ENCODE measurements around the gene MARK1.
A peak's percentile ranks its signal among the peaks of the same experiment; 100 is the strongest.
"Not testable (repeated sequence)": the region's sequence is repeated elsewhere in the genome, so short reads cannot be mapped to it uniquely, and the experiment has no call there.

MARK1 gene

DNA sequence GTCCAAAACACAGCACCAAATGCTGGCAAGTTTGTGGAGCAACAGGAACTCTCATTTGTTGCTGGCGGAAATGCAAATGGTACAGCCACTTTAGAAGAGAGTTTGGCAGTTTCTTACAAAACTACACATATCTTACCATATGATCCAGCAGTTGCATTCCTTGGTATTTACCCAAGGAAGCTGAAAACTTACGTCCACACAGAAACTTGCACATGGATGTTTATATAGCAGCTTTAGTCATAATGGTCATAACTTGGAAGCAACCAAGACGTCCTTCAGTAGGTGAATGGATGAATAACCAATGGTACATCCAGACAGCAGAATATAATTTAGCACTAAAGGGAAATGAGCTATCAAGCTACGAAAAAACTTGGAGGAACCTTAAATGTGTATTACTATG, 66.4 kb downstream of the MARK1 start:
- DNase-seq (ENCODE audit: extremely low spot score, insufficient read length, low read depth) = no peak
- no peak for FAIRE-seq

DNA sequence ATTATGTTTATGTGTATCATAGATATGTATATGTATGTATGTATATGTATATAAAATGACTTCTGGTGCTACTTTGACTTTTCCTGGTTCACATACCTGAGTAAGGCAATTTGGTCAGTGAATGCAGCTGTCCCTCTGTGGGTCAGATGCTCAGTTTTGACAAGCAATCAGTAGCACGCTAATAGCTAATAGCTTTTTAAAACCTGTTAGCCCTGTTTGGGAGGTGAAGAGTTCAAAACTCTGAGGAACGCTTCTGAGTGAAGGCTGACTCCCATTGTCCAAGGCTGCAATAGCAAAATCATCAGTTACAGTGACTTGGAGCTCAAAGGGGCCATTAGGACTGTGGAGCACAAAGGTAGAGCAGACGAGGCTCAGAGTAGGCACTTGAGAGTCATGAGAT, 67.2 kb downstream of the MARK1 start:
- no peak for FAIRE-seq

DNA sequence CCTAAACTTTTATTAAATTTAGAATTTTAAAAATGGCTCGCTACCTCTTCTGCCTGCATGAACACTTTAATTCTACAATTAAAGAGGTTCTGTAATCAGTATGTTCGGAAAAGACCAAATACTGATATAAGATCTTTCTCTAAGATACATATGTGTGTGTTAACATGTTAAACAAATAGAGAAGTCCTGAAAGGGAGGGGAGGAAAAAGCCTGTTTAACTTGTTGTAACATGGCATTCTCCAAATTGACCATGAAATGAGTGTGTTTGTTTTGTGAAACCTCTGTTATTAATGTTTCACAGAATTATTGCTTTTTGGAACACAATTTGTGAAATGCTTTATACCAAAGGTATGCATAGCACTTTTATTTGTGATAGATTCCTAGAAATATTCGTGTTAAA, 77.0 kb downstream of the MARK1 start:
- no peak for DNase-seq (ENCODE audit: extremely low spot score, insufficient read length, low read depth)
- no peak for FAIRE-seq

More for the DNA sequence above, 67.2 kb downstream of the MARK1 start:
- DNase-seq (ENCODE audit: extremely low spot score, insufficient read length, low read depth) = no peak

DNA sequence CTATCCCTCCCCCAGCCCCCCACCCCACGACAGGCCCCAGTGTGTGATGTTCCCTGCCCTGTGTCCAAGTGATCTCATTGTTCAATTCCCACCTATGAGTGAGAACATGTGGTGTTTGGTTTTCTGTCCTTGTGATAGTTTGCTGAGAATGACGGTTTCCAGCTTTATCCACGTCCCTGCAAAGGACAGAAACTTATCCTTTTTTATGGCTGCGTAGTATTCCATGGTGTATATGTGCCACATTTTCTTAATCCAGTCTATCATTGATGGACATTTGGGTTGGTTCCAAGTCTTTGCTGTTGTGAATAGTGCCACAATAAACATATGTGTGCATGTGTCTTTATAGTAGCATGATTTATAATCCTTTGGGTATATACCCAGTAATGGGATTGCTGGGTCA, 77.7 kb downstream of the MARK1 start:
- FAIRE-seq; DNase-seq (ENCODE audit: extremely low spot score, insufficient read length, low read depth): not testable (repeated sequence)

DNA sequence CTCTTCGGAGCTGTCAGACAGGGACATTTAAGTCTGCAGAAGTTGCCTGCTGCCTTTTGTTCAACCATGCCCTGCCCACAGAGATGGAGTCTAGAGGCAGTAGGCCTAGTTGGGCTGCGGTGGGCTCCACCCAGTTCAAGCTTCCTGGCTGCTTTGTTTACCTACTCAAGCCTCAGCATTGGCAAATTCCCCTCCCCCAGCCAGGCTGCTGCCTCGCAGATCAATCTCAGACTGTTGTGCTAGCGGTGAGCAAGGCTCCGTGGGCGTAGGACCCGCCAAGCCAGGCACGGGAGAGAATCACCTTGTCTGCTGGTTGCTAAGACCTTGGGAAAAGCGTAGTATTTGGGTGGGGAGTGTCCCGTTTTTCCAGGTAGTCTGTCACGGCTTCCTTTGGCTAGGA, 83.2 kb downstream of the MARK1 start:
- not testable (repeated sequence) for DNase-seq (ENCODE audit: extremely low spot score, insufficient read length, low read depth); FAIRE-seq

DNA sequence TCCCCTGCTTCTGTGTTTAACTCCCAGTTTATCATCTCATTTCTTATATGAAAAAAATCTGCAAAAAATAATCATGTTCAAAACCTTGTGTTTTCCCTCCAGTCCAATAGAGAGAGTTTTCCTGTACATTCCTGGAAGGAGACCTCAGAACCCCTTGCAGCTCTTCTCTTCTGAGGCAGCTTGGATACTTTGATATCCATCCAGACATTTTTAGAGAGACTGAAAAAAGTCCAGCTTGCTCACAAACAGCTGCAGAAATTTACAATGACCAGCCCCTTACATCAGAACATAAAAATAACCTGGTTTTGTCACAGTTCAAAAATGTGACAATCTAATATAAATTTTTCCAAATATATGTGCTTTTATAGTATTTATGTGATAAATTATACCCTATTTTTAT, 88.9 kb downstream of the MARK1 start:
- FAIRE-seq (no peak), DNase-seq (ENCODE audit: extremely low spot score, insufficient read length, low read depth) (no peak)

DNA sequence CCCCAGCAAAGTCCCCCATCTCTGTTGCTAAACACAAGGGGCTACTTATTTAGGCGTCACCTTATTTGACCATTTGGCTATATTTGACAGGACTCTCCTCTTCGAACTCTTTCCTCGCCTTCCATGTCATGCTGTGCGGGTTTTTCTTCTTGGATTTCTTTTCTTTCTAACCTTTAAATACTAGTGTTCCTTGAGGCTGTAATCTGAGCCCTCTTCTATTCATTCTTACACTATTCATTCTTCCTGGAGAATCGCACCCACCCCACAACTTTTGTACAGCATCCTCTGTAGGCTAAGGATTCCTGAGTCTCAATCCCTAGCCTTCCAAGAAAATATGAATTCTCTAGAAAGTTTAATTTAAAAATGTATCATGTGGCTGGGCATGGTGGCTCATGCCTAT, 100.5 kb downstream of the MARK1 start:
- no peak for DNase-seq (ENCODE audit: extremely low spot score, insufficient read length, low read depth)
- no peak for FAIRE-seq

DNA sequence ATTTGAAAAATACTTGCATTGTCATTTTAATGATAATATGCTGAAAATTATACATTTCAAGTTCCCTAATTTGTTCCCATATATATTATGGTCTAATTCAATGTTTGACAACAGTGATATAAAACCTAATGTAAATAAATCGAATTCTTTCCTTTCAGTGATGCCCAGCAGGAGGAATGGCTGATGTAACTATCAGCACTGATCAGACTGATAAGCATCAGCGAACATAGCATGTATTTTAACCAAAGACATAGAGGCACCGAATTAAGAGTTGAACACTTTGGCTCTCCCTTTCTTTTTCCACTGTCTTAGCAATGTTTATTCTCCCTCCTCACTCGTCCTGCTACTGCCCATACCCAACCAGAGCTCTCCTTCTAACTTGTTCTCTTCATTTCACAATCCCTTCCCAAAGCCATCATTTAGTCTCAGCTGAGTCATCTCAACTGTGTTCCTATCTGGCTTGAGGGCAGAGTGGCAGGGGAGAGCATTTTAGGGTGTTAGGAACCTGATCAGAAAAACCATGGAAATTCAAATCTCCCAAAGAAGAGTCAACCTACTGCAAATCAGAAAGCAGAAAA, 103.4 kb downstream of the MARK1 start:
- FAIRE-seq (no peak), DNase-seq (ENCODE audit: extremely low spot score, insufficient read length, low read depth) (no peak)

DNA sequence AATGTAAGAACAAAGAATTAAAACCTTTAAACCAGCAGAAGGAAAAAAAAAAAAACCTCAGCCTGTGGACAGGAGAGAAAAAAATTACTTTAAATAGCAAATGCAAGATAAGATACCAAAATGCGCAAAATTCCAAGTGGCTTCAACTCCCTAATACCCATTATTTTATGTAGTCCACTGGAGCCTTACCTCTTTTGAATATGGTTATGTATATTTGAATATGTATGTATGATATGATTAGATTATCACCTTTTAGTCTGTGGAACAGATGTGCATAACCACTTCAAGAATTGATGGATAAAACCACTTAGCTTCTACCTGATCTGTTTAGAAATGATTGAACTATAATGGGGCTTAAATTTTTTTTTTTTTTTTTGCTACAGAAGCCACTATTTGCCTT, 109.8 kb downstream of the MARK1 start:
- DNase-seq (ENCODE audit: extremely low spot score, insufficient read length, low read depth) = no peak

DNA sequence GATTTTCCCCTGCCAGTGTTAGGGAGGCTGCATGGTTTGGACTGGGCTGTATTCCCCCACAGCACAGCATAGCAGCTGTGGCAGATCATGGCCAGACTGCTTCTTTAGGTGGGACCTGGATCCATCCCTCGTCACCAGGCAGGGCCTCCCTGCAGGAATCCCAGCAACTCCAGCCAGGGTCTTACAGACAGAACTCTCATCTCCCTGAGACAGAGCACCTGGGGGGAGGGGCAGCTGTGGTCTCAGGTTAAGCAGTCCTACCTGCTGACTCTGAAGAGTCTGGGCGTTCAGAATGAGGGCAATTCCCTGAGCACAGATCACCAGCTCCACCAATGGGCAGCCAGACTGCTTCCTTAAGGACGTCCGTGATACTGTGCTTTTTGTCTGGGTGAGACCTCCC, 114.3 kb downstream of the MARK1 start:
- no peak for FAIRE-seq
- DNase-seq (ENCODE audit: extremely low spot score, insufficient read length, low read depth) = no peak

More for the DNA sequence above, 109.8 kb downstream of the MARK1 start:
- no peak for FAIRE-seq

DNA sequence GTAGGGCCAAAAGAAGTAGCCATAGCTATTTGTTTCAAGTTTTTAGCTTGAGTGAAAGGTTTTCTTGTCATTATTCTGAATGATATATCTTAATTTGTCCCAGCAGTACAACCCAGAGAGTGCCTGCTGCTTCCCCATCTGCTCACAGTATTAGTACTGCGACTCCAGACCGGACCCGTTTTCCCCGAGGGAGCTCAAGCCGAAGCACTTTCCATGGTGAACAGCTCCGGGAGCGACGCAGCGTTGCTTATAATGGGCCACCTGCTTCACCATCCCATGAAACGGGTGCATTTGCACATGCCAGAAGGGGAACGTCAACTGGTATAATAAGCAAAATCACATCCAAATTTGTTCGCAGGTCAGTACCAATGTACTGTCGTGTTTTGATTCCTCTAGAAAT, 125.1 kb downstream of the MARK1 start:
- DNase-seq (ENCODE audit: extremely low spot score, insufficient read length, low read depth) (no peak), FAIRE-seq (no peak)

DNA sequence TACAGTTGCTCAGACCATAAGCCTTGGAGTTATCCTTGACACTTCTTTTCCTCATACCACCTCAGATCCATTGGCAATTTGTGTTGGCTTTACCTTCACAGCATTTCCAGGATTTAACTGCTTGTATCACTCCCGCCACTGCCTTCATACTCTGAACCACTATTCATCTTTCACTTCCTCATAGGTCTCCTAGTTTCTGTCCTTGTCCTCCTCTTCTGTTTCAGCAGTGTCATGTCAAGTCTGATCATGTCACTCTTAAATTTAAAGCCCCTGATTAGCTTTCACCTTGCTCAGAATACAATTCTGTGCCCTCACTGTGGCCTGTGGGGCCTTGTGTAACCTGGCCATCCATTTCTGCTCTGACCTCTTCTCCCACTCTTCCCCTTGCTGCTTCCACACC, 127.6 kb downstream of the MARK1 start:
- DNase-seq (ENCODE audit: extremely low spot score, insufficient read length, low read depth) (no peak), FAIRE-seq (peak; percentile 62)

DNA sequence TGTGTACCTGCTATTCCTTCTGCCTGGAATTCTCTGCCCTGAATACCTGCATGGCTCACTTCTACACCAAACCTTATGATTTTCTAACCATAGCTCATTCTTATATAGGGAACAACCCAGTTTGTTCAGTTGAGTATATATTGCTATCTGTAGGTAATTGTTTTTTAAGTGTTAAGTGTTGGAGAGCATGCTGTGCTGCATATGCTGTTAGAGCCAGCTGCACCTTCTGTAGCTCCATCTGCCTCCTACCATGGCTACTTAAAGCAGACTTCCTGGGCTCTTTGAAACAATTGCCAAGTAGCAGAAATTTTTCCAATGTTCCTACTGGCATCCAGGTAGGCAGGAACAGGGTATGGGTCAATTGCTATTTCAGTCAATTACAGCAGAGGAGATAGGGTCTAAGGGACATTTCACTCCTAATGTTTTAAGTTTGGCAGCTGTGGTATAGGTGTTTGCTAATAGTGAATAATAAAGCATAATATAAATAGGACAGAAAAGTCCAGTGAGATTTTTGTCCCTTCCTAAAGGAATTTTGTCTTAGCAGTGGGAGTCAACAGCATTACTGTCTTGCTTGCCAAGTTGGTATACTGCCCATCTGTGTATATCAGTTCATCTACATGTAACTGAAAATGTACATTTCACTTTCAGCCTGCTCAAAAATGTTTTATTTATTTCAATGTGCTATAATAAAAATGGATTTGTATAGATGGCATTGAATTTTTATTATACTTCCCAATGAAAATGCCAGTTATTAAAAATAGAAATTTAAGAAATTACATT, 128.2 kb downstream of the MARK1 start:
- no peak for FAIRE-seq

DNA sequence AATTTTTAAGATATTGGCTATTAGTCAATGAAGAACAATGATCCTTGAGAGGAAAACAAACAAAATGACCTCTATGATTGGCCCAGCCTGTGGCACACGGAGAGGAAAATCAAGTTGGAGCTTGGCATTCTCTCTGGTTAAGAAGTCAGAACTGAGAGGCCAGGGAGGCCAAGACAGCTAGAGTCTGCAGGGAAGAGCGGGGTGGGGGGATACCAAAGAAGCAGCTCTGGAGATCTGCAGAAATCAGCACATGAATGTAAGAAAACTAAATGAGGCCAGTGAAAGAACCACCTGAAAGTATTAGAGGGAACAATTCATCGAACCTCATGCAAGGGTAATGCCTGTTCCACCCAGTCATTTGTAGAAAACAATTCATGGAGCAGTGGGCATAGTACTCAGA, 138.4 kb downstream of the MARK1 start:
- DNase-seq (ENCODE audit: extremely low spot score, insufficient read length, low read depth) = no peak
- no peak for FAIRE-seq

More for the DNA sequence above, 128.2 kb downstream of the MARK1 start:
- DNase-seq (ENCODE audit: extremely low spot score, insufficient read length, low read depth) = no peak

DNA sequence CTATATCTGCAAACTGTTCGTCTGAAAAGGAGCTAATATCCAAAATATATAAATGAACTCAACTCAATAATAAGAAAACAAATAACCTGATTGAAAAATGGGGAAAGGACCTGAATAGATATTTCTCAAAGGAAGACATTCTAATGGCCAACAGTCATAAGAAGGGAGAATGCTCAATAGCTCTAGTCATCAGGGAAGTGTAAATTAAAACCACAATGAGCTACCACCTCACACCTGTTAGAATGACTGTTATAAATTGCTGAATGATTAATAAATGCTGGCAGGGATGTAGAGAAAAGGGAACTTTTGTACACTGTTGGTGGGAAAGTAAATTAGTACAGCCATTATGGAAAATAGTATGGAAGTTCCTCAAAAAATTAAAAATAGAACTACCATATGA, 141.1 kb downstream of the MARK1 start:
- DNase-seq (ENCODE audit: extremely low spot score, insufficient read length, low read depth) = no peak
- no peak for FAIRE-seq

DNA sequence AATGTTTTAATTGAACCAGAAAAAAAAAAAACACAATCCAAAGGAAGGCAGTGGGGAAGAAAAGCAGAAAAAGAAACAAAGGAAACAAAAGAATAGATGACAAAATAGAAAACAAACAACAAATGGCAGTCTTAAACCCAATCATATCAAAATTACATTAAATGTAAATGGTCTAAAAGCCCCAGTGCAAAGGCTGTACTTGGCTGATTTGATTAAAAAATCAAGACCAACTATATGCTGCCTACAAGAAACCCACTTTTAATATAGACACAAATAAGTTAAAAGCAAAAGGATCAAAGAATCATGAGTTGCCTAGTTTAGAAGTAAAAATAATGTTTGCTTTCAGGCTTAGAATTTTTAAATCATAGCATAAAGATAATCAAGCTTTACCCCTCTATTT, 142.4 kb downstream of the MARK1 start:
- DNase-seq (ENCODE audit: extremely low spot score, insufficient read length, low read depth) = no peak
- no peak for FAIRE-seq

DNA sequence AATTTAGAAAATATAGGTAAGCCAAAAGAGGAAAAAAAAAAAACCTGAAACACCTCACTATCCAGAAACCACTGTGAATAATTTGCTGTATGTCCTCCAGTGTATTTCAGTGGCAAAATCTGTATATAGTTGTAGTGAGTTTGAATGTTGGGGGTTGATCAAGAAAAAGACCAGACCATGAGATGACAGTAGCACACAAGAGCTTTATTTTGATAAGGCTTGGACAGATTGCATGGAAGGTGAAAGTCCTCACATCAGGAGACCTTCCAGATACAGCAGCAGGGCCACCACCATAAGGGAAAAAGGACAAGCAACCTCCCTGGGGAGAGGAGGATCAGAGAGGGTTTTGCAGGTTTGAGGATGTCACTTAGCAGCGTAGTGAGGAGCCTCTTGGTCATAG, 146.0 kb downstream of the MARK1 start:
- DNase-seq (ENCODE audit: extremely low spot score, insufficient read length, low read depth) (no peak), FAIRE-seq (no peak)

DNA sequence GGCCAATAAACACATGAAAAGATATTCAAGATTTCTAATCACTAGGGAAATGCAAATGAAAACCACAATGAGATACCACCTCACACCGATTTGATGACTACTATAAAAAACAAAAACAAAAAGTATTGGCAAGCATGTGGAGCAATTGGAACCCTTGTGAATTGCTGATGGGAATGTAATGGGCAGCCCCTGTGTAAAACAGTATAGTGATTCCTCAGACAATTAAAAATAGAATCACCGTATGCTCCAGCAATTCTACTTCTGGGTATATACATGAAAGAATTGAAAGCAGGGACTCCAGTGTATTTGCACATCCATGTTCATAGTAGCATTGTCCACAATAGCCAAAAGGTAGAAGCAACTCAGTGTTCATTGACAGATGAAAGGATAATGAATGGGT, 149.3 kb downstream of the MARK1 start:
- FAIRE-seq = no peak
- no peak for DNase-seq (ENCODE audit: extremely low spot score, insufficient read length, low read depth)

DNA sequence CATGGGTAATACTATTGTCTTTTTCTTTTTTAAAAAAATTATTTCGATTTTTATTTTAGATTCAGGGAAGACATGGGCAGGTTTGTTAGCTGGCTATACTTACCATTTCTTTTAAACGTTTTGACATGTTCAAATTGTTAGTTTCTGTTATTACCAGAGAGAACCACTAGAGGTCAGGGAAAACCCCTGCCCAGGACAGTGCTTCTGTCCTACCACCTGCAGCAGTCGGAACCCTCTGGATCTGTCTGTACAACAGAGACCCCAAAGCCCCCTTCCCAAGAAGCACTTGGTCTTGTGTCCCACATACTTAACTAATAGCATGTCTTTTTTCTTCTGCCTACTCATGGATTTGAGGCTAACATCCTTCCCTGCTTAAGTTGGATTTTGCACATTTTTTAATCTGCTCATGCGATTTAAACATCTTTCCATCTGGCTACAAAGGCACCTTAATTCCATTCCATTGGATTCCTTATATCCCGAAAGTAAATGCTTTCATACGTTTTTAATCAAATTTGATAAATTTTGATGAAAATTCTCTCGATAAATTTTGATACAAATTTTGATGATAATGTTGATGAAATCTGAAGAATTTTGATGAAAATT, 152.2 kb downstream of the MARK1 start:
- FAIRE-seq (peak; percentile 86), DNase-seq (ENCODE audit: extremely low spot score, insufficient read length, low read depth) (no peak)

DNA sequence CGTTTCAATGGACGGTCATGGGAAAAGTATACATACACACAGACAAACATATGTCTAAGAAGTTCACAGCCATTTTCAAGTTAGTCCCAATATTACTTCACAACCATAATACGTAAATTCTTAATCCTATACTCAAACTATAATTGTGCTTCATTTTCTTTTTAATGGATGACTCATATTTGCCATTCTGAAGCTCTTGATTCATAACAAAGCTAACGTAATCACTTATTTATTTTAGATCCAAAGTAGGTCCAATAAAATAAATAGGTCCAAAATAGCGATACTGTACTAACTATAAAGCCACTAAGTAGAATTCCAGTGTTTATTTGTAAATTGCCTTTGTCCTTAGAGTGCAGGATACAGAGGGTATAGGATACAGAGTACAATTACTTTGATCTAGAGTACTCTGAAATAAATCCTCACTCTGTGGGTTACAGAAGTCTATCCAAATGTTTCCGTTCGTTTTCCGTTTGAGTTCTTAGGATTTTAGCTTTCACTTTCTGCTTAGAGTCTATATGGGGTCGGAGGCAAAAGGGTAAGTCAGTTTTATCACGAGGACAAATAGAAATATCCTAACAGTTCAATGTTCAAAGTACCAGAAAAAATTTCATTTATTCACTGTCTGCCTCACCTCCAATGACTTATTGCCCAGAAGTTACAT, 153.4 kb downstream of the MARK1 start:
- DNase-seq (ENCODE audit: extremely low spot score, insufficient read length, low read depth) = no peak
- no peak for FAIRE-seq

All from GM18507 (cell line).